Fibroblast of pulmonary artery (primary cell): ENCODE measurements around the gene ERI2.

Experiments used
- DNase-seq: peaks from one replicate; pipeline ENCODE4 v3.0.0-alpha.2; 2010; ENCODE audit warnings: low read depth
- H3K4me3 ChIP-seq: replicated peaks from 2 replicates; pipeline ENCODE4 v1.5.1; 2011; ENCODE audit warnings: low read depth, mild to moderate bottlenecking, control low read depth, low read length, moderate library complexity
- CTCF ChIP-seq: IDR thresholded peaks from 2 replicates; pipeline ENCODE4 v1.5.1; 2011; ENCODE audit warnings: mild to moderate bottlenecking, control low read depth, low read length, inconsistent platforms; ENCODE audit errors: missing control alignments

Gene ERI2

DNA sequence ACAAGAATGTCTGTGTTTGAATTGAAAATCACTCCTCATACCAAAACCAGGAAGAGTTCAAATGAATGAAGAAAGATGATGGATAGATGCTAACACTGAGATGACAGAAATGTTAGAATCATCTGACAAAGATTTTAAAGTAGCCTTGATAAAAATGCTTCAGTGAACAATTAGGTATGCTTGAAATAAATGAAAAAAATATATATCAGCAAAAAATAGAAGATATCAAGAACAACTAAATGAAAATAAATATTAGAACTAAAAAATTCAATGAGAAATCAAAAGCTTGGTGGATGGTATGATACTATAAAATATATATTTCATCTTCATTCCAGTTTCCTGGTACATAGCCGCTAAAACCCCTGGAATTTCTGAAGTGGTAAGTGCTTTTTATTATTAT lies 51.0 kb downstream of the ERI2 start:
- DNase-seq = no peak
- TF ChIP-seq CTCF = no peak
- H3K4me3 ChIP-seq = no peak overlapping the region

DNA sequence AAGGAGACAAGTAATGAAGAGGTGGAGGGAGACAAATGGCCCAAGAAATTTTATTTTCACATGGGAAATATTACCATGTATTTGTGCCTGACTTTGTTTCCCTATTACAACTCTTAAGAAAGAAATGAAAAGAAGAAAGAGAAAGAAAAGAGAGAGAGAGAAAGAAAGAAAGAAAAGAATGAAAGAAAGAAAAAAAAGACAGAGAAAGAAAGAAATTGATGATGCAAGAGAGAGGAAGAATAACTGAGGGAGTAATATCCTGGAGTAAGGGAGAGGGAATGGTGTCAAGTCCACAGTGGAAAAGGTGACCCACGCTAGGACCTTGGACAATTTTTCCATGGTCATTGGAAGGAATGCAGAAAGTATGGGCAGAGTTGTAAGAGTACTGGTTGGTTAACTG lies 52.5 kb downstream of the ERI2 start:
- no peak for TF ChIP-seq CTCF
- DNase-seq = no peak
- no peak overlapping the region for H3K4me3 ChIP-seq

DNA sequence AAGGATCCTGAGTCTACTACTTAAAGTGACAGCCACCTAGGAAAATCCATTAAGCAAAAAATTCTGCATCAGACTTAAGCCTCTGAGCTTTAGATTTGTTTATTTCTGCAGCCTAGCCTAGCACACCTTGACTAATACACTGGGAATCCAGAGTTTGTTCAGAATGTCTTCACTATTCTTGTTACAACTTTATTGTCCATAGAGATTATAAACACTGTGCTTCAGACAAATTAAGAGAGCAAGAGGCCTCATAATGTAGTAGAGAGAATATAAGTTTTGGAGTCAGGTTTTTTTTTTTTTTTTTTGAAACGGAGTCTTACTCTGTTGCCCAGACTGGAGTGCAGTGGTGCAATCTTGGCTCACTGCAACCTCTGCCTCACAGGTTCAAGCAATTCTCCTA lies 55.7 kb downstream of the ERI2 start:
- H3K4me3 ChIP-seq = no peak overlapping the region
- TF ChIP-seq CTCF = no peak
- no peak for DNase-seq

- no peak for DNase-seq
- no peak overlapping the region for H3K4me3 ChIP-seq
- no peak for TF ChIP-seq CTCF
These were observed 56.8 kb downstream of the ERI2 start for GRCh38 chr16:20749474-20749873.

GRCh38 chr16:20747030-20747816 lies 59.0 kb downstream of the ERI2 start:
- no peak for TF ChIP-seq CTCF
- no peak overlapping the region for H3K4me3 ChIP-seq
- no peak for DNase-seq

DNA sequence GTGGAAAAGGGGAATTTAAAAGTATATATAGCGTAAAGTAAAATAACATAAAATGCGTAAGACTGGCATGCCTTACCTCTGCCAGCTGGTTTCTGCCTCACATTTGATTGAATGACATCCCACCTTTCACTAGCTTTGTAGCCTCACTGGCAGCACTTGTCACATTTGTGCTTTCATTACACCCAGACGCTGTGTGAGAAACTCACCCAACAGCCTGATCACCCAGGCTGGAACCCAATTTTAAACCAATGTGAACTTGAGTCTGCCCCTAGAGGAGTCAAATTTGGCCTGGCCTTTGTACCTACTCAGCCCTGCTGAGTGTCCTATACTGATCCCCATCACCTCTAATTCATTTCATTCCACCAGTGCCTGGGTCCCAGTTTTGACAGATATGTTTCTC lies 59.8 kb downstream of the ERI2 start:
- H3K4me3 ChIP-seq = no peak overlapping the region
- no peak for TF ChIP-seq CTCF
- no peak for DNase-seq
